HEK293T (cell line): ENCODE data around the gene PSMA7.

Experiments used
- CTCF ChIA-PET: fragments of 350-600 bp; formaldehyde crosslinking; extraction: SDS; loops from one replicate; lab custom pipeline; 2021; ENCODE audit warnings: antibody characterized with exemption, inconsistent platforms; lab: Yijun Ruan, JAX
- POLR2A ChIA-PET: fragments of 350-600 bp; formaldehyde crosslinking; extraction: SDS; loops from one replicate; lab custom pipeline; 2020; ENCODE audit warnings: antibody characterized with exemption, inconsistent platforms; lab: Yijun Ruan, JAX
- DNase-seq: peaks from one replicate; pipeline ENCODE4 v3.0.0; 2012; ENCODE audit warnings: mixed read lengths; ENCODE audit errors: extremely low spot score
- ARNT ChIP-seq: fragments of 450-650 bp; IDR thresholded peaks from 2 replicates; pipeline ENCODE4 v1.6.1; 2017; ENCODE audit warnings: mild to moderate bottlenecking
- BHLHE40 ChIP-seq: fragments of 450-650 bp; IDR thresholded peaks from 2 replicates; pipeline ENCODE4 v1.6.1; 2016; ENCODE audit warnings: mild to moderate bottlenecking, moderate library complexity, borderline replicate concordance
- CTBP1 ChIP-seq: fragments of 450-650 bp; IDR thresholded peaks from 2 replicates; pipeline ENCODE4 v1.6.1; 2016; ENCODE audit warnings: borderline replicate concordance
- ELF4 ChIP-seq: fragments of 450-650 bp; IDR thresholded peaks from 2 replicates; pipeline ENCODE4 v1.6.1; 2017; ENCODE audit warnings: antibody characterized with exemption
- FOXA1 ChIP-seq: fragments of 450-650 bp; IDR thresholded peaks from 2 replicates; pipeline ENCODE4 v1.6.1; 2016; ENCODE audit warnings: mild to moderate bottlenecking
- FOXK2 ChIP-seq: fragments of 450-650 bp; IDR thresholded peaks from 2 replicates; pipeline ENCODE4 v1.6.1; 2016; ENCODE audit warnings: mild to moderate bottlenecking
- FOXM1 ChIP-seq: fragments of 450-650 bp; IDR thresholded peaks from 2 replicates; pipeline ENCODE4 v1.6.1; 2017; ENCODE audit warnings: mild to moderate bottlenecking, borderline replicate concordance
- HDGF ChIP-seq: fragments of 450-650 bp; IDR thresholded peaks from 2 replicates; pipeline ENCODE4 v1.6.1; 2017; ENCODE audit warnings: antibody characterized with exemption, borderline replicate concordance
- L3MBTL2 ChIP-seq: fragments of 450-650 bp; conservative IDR thresholded peaks from 2 replicates; pipeline ENCODE4 v1.6.1; 2016; ENCODE audit warnings: mild to moderate bottlenecking
- LEF1 ChIP-seq: fragments of 450-650 bp; IDR thresholded peaks from 2 replicates; pipeline ENCODE4 v1.6.1; 2017; ENCODE audit warnings: mild to moderate bottlenecking, borderline replicate concordance
- NFRKB ChIP-seq: fragments of 450-650 bp; IDR thresholded peaks from 2 replicates; pipeline ENCODE4 v1.6.1; 2016; ENCODE audit warnings: mild to moderate bottlenecking, moderate library complexity
- PKNOX1 ChIP-seq: fragments of 450-650 bp; IDR thresholded peaks from 2 replicates; pipeline ENCODE4 v1.6.1; 2016
- SP1 ChIP-seq: fragments of 450-650 bp; IDR thresholded peaks from 2 replicates; pipeline ENCODE4 v1.6.1; 2017
- SUZ12 ChIP-seq: fragments of 450-650 bp; IDR thresholded peaks from 2 replicates; pipeline ENCODE4 v1.6.1; 2016; ENCODE audit warnings: mild to moderate bottlenecking
- TARDBP ChIP-seq: fragments of 450-650 bp; IDR thresholded peaks from 2 replicates; pipeline ENCODE4 v1.6.1; 2016
- ZNF384 ChIP-seq: fragments of 450-650 bp; IDR thresholded peaks from 2 replicates; pipeline ENCODE4 v1.6.1; 2016

PSMA7 gene

GRCh38 chr20:62181808-62182207 lies 38.6 kb upstream of the PSMA7 start:
- DNase-seq, result no peak

GRCh38 chr20:62179162-62179504 lies 35.9 kb upstream of the PSMA7 start:
- ChIA-PET CTCF (no interaction called here), POLR2A (no interaction called here)
- TF ChIP-seq L3MBTL2 (no peak), ELF4 (no peak), LEF1 (no peak), TARDBP (no peak), SUZ12 (no peak), NFRKB (no peak), BHLHE40 (no peak), ARNT (no peak), CTBP1 (no peak)
- DNase-seq, result no peak

More at GRCh38 chr20:62181808-62182207, 38.6 kb upstream of the PSMA7 start:
- no peak for TF ChIP-seq SP1
- no peak for TF ChIP-seq LEF1
- TF ChIP-seq FOXA1, result no peak
- no peak for TF ChIP-seq TARDBP
- no peak for TF ChIP-seq PKNOX1
- TF ChIP-seq ARNT, result no peak
- TF ChIP-seq FOXM1, result no peak
- TF ChIP-seq NFRKB, result no peak
- ChIA-PET CTCF (no interaction called here), POLR2A (interaction anchor here (2.2 kb wide), 1 partner anchor 171 kb away, joined by 5 read pairs; no protein-coding TSS in a partner anchor)

GRCh38 chr20:62178316-62179161 lies 35.3 kb upstream of the PSMA7 start:
- ChIA-PET CTCF (no interaction called here), POLR2A (no interaction called here)
- no peak for TF ChIP-seq SP1
- no peak for TF ChIP-seq NFRKB
- no peak for TF ChIP-seq ELF4
- no peak for TF ChIP-seq FOXK2
- no peak for TF ChIP-seq FOXM1
- no peak for TF ChIP-seq HDGF
- no peak for TF ChIP-seq ZNF384
- TF ChIP-seq FOXA1, result no peak
- TF ChIP-seq LEF1, result no peak
- no peak for DNase-seq

GRCh38 chr20:62177307-62177706 lies 34.1 kb upstream of the PSMA7 start:
- ChIA-PET CTCF (interaction anchor here (0.8 kb wide), 1 partner anchor 11 kb away, joined by 3 read pairs; no protein-coding TSS in a partner anchor), POLR2A (no interaction called here)
- DNase-seq, result no peak
- TF ChIP-seq LEF1, result no peak

- POLR2A ChIA-PET, result no interaction called here
- DNase-seq, result no peak
- CTCF ChIA-PET, result interaction anchor here (0.8 kb wide), 1 partner anchor 10 kb away, joined by 3 read pairs; no protein-coding TSS in a partner anchor
- TF ChIP-seq NFRKB (no peak), HDGF (no peak), ARNT (no peak), LEF1 (no peak), FOXM1 (no peak), ZNF384 (no peak), SP1 (no peak), FOXK2 (no peak), CTBP1 (no peak), SUZ12 (no peak), FOXA1 (no peak)
Measured at GRCh38 chr20:62176866-62177265, 33.7 kb upstream of the PSMA7 start.

GRCh38 chr20:62175711-62176110 lies 32.5 kb upstream of the PSMA7 start:
- ChIA-PET POLR2A (no interaction called here), CTCF (no interaction called here)
- DNase-seq, result no peak
- no peak for TF ChIP-seq FOXA1
- no peak for TF ChIP-seq LEF1
- TF ChIP-seq L3MBTL2, result no peak
- no peak for TF ChIP-seq CTBP1
- TF ChIP-seq NFRKB, result no peak
- no peak for TF ChIP-seq ELF4
- TF ChIP-seq SUZ12, result no peak

GRCh38 chr20:62174870-62175624 lies 31.9 kb upstream of the PSMA7 start:
- CTCF ChIA-PET, result no interaction called here
- POLR2A ChIA-PET, result no interaction called here
- no peak for DNase-seq

More at GRCh38 chr20:62174870-62175624, 31.9 kb upstream of the PSMA7 start:
- TF ChIP-seq SP1 (no peak), HDGF (no peak), L3MBTL2 (no peak), TARDBP (no peak), ZNF384 (no peak), ARNT (no peak), PKNOX1 (no peak), FOXK2 (no peak)
